AG10803 (cell line): ENCODE results near the gene OCEL1.
"Not testable (repeated sequence)": the region's sequence is repeated elsewhere in the genome, so short reads cannot be mapped to it uniquely, and the experiment has no call there.

Source experiments
- DNase-seq: peaks from one replicate; pipeline ENCODE4 v3.0.0; 2010; ENCODE audit warnings: low read depth
- H3K4me3 ChIP-seq: 2 replicates; pipeline ENCODE4 v1.5.1; 2011; ENCODE audit warnings: mild to moderate bottlenecking, low read length, control low read depth
- TF ChIP-seq, protein P1 (sequence below): conservative IDR thresholded peaks from 2 replicates; pipeline ENCODE4 v1.5.1; 2011; ENCODE audit warnings: mild to moderate bottlenecking, low read length, control low read depth, inconsistent platforms

The OCEL1 gene

DNA sequence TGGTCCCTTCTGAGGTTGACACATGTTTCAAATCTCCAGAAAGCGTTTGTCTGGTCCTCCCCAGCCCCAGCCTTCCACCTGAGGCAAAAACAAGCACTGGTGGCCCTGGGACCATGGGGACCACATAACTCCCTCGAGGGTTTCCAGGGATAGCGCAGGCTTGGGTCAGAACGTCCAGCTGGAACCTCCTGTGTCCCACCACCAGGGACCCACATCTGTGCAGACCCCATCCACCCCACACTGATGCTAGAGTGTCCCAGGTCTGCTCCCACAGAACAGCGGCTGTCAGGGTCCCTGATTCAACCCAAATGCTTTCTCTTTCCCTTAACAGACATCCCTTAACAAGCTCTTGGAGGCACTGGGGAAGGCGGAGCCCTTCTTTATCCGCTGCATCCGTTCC, 40.4 kb upstream of the OCEL1 start:
- no peak for DNase-seq
- no peak overlapping the region for H3K4me3 ChIP-seq

DNA sequence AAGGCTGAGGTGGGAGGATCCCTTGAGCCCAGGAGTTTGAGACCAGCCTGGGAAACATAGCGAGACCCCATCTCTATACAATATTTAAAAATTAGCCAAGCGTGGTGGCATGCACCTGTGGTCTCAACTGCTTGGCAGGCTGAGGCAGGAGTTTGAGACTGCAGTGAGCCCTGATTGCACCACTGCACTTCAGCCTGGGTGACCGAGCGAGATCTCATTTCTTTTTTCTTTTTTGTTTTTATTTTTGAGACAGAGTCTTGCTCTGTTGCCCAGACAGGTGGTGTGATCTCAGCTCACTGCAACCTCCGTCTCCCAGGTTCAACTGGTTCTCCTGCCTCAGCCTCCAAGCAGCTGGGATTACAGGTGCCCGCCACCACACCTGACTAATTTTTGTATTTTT, 34.3 kb upstream of the OCEL1 start:
- not testable (repeated sequence) for DNase-seq, H3K4me3 ChIP-seq

More for the DNA sequence above, 40.4 kb upstream of the OCEL1 start:
- TF ChIP-seq, protein P1, sequence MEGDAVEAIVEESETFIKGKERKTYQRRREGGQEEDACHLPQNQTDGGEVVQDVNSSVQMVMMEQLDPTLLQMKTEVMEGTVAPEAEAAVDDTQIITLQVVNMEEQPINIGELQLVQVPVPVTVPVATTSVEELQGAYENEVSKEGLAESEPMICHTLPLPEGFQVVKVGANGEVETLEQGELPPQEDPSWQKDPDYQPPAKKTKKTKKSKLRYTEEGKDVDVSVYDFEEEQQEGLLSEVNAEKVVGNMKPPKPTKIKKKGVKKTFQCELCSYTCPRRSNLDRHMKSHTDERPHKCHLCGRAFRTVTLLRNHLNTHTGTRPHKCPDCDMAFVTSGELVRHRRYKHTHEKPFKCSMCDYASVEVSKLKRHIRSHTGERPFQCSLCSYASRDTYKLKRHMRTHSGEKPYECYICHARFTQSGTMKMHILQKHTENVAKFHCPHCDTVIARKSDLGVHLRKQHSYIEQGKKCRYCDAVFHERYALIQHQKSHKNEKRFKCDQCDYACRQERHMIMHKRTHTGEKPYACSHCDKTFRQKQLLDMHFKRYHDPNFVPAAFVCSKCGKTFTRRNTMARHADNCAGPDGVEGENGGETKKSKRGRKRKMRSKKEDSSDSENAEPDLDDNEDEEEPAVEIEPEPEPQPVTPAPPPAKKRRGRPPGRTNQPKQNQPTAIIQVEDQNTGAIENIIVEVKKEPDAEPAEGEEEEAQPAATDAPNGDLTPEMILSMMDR, result no peak

DNA sequence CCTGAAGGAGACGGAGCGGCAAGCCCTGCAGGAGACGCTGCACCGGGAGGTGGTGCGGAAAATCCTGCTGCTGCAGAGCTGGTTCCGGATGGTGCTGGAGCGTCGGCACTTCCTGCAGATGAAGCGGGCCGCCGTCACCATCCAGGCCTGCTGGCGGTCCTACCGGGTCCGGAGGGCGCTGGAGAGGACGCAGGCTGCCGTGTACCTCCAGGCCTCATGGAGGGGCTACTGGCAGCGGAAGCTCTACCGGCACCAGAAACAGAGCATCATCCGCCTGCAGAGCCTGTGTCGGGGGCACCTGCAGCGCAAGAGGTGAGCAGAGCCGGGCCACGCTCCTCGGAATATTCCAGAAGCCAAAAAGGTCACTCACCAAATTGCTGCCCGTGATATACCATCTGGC, 33.3 kb upstream of the OCEL1 start:
- no peak for DNase-seq
- TF ChIP-seq, protein P1, result no peak
- H3K4me3 ChIP-seq, result no peak overlapping the region

DNA sequence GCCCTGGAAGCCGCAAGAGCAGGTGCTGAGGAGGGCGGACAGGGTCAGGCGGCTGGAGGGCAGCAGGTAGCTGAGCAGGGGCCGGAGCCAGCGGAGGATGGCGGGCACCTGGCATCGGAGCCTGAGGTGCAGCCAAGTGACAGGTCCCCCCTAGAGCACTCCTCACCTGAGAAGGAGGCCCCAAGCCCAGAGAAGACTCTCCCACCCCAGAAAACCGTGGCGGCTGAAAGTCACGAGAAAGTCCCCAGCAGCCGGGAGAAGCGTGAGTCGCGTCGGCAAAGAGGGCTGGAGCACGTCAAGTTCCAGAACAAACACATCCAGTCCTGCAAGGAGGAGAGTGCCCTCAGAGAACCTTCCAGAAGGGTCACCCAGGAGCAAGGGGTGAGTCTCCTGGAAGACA, 31.4 kb upstream of the OCEL1 start:
- TF ChIP-seq, protein P1, result no peak
- no peak overlapping the region for H3K4me3 ChIP-seq
- no peak for DNase-seq

DNA sequence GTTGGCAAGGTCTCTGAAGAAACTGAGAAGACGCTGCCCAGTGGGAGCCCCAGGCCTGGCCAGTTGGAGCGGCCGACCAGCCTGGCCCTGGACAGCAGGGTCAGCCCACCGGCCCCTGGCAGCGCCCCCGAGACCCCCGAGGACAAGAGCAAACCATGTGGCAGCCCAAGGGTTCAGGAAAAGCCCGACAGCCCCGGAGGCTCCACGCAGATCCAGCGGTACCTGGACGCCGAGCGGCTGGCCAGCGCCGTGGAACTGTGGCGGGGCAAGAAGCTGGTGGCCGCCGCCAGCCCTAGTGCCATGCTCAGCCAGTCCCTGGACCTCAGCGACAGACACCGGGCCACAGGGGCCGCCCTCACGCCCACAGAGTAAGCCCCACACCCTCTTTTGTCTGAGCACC, 30.9 kb upstream of the OCEL1 start:
- DNase-seq, result no peak
- TF ChIP-seq, protein P1, result no peak
- no peak overlapping the region for H3K4me3 ChIP-seq

DNA sequence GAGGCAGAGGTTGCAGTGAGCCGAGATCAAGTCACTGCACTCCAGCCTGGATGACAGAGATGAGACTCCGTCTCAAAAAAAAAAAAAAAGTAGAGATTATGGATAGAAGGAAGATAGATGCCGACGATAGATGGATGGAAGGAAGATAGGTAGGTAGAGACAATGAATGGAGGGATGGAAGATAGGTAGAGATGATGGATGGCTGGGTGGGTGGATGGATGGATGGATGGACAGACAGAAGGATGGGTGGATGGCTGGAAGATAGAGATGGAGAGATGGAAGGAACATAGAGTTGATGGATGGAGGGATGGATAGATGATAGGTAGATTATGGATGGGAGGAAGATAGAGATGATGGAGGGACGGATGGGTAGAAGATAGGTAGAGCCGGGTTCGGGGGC, 29.4 kb upstream of the OCEL1 start:
- TF ChIP-seq, protein P1, result no peak
- no peak for DNase-seq
- no peak overlapping the region for H3K4me3 ChIP-seq

DNA sequence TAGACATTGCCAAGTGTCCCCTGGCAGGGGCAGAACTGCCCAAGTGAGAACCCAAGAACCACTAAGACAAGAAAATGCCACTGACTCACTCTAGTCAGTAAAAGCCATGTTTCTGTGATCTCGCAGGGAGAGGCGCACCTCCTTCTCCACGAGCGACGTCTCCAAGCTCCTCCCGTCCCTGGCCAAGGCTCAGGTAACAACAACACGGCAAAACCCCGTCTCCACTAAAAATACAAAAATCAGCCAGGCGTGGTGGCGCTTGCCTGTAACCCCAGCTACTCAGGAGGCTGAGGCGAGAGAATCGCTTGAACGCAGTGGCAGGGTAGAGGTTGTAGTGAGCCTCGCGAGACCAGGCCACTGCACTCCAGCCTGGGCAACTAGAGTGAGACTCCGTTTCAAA, 28.4 kb upstream of the OCEL1 start:
- no peak overlapping the region for H3K4me3 ChIP-seq
- TF ChIP-seq, protein P1, result no peak
- DNase-seq, result no peak

DNA sequence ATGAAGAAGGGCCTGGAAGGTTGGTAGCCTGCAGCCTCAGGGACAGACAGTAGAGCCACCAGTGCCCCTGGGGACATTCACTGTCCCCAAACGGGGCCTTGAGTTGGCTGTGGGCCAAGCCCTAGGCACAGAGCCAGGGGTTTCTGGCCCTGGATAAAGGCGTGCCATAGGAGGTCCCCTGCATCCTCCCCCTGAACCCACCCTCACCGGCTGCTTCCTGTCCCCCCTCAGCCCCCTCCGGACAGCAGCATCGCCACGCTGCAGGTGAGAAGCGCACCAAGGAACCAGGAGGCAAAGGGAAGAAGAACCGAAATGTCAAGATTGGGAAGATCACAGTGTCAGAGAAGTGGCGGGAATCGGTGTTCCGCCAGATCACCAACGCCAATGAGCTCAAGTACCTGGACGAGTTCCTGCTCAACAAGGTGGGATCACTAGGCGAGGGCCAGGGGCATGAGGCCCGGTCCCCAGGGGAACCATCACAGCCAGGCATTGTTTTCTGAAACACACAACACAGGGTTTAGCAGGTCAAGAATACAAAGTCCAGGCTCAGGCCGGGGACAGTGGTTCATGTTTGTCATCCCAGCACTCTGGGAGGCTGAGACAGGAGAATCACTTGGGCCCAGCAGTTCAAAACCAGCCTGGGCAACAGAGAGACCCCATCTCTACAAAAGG, 25.5 kb upstream of the OCEL1 start:
- TF ChIP-seq, protein P1, result no peak
- H3K4me3 ChIP-seq, result no peak overlapping the region
- no peak for DNase-seq
